IMR-90 (cell line): Measurements from ENCODE around the gene TMEM158. TPM values are rescaled to one million over a fixed set of nuclear protein-coding genes. Genes with fewer than 3 reads are reported as not detected.

Source experiments
- ATAC-seq: fragments of 200-7000 bp; cut with Tn5 transposase; 2 replicates; pipeline ENCODE4 v1.9.1; 2020; ENCODE audit warnings: low read depth, mild to moderate bottlenecking, moderate library complexity
- BruUV-seq: library from RNA; stranded (reverse); fragments of 400-500 nt; replicated peaks from 2 replicates; lab custom pipeline; 2021; lab: Mats Ljungman, UMichigan
- CTCF ChIA-PET: fragments of 300-600 bp; formaldehyde crosslinking; extraction: SDS; loops from one replicate; lab custom pipeline; 2021; ENCODE audit warnings: antibody characterized with exemption; lab: Yijun Ruan, JAX
- POLR2A ChIA-PET: fragments of 300-600 bp; sonication (Branson Sonifier 250); formaldehyde crosslinking; loops from one replicate; lab custom pipeline; 2022; ENCODE audit warnings: antibody characterized with exemption; ENCODE audit not compliant: unreplicated experiment; lab: Charles Lee
- DNase-seq: peaks from one replicate; pipeline ENCODE4 v3.0.0; 2013
- H2AFZ ChIP-seq: replicated peaks from 2 replicates; pipeline ENCODE3; 2013; ENCODE audit warnings: low read length, mild to moderate bottlenecking; ENCODE audit not compliant: poor library complexity
- H2AK5ac ChIP-seq: 2 replicates; pipeline ENCODE4 v1.6.1; 2013; ENCODE audit warnings: low read depth, low read length, inconsistent platforms
- H2AK9ac ChIP-seq: replicated peaks from 2 replicates; pipeline ENCODE3; 2013; ENCODE audit warnings: mild to moderate bottlenecking, low read depth, low read length, moderate library complexity; ENCODE audit not compliant: poor library complexity
- H2BK120ac ChIP-seq: 2 replicates; pipeline ENCODE4 v1.6.1; 2013; ENCODE audit warnings: low read depth, low read length, inconsistent platforms
- H2BK15ac ChIP-seq: 3 replicates; pipeline ENCODE4 v1.6.1; 2013; ENCODE audit warnings: low read depth, low read length, inconsistent platforms
- H2BK20ac ChIP-seq: 2 replicates; pipeline ENCODE4 v1.6.1; 2013; ENCODE audit warnings: low read depth, mild to moderate bottlenecking, inconsistent platforms, low read length, moderate library complexity
- H2BK5ac ChIP-seq: 2 replicates; pipeline ENCODE4 v1.6.1; 2013; ENCODE audit warnings: mild to moderate bottlenecking, low read depth, low read length, inconsistent platforms; ENCODE audit not compliant: poor library complexity, severe bottlenecking
- H3K14ac ChIP-seq: replicated peaks from 2 replicates; pipeline ENCODE4 v1.6.1; 2013; ENCODE audit warnings: low read depth, low read length, inconsistent platforms
- H3K18ac ChIP-seq: 2 replicates; pipeline ENCODE4 v1.6.1; 2013; ENCODE audit warnings: low read depth, low read length, control low read depth
- H3K23ac ChIP-seq: 2 replicates; pipeline ENCODE4 v1.6.1; 2013; ENCODE audit warnings: low read depth, low read length, inconsistent platforms
- H3K27ac ChIP-seq: 2 replicates; pipeline ENCODE4 v1.5.1; 2013; ENCODE audit warnings: mild to moderate bottlenecking, control low read depth, low read length; ENCODE audit not compliant: insufficient read depth
- H3K27me3 ChIP-seq: 2 replicates; pipeline ENCODE4 v1.6.1; 2013; ENCODE audit warnings: low read length; ENCODE audit not compliant: control insufficient read depth, insufficient read depth
- H3K36me3 ChIP-seq: 2 replicates; pipeline ENCODE4 v1.6.1; 2013; ENCODE audit warnings: low read length, mixed read lengths; ENCODE audit not compliant: control insufficient read depth, insufficient read depth
- H3K4ac ChIP-seq: 2 replicates; pipeline ENCODE4 v1.6.1; 2013; ENCODE audit warnings: low read depth, low read length, inconsistent platforms
- H3K4me1 ChIP-seq: 2 replicates; pipeline ENCODE4 v1.6.1; 2013; ENCODE audit warnings: low read length, mixed read lengths; ENCODE audit not compliant: control insufficient read depth, insufficient read depth
- H3K4me2 ChIP-seq: 2 replicates; pipeline ENCODE4 v1.6.1; 2013; ENCODE audit warnings: low read depth, mild to moderate bottlenecking, control low read depth, low read length, moderate library complexity
- H3K4me3 ChIP-seq: 2 replicates; pipeline ENCODE4 v1.5.1; 2013; ENCODE audit warnings: low read depth, mild to moderate bottlenecking, control low read depth, low read length, moderate library complexity; ENCODE audit not compliant: insufficient read depth
- H3K56ac ChIP-seq: 2 replicates; pipeline ENCODE4 v1.6.1; 2013; ENCODE audit warnings: low read length, inconsistent platforms; ENCODE audit not compliant: insufficient read depth; ENCODE audit errors: extremely low read depth
- H3K79me1 ChIP-seq, 2 experiments: 2 replicates each; pipeline ENCODE4 v1.6.1; 2013; ENCODE audit warnings: low read length in 2 of 2, inconsistent platforms in 1 of 2, low read depth in 1 of 2
- H3K9ac ChIP-seq: 2 replicates; pipeline ENCODE4 v1.6.1; 2013; ENCODE audit warnings: low read depth, low read length, control low read depth
- H3K9me1 ChIP-seq: 2 replicates; pipeline ENCODE4 v1.6.1; 2013; ENCODE audit warnings: low read length, inconsistent platforms; ENCODE audit not compliant: insufficient read depth
- H3K9me3 ChIP-seq: 2 replicates; pipeline ENCODE4 v1.6.1; 2013; ENCODE audit warnings: low read length; ENCODE audit not compliant: control insufficient read depth, insufficient read depth
- H4K20me1 ChIP-seq: 2 replicates; pipeline ENCODE4 v1.6.1; 2013; ENCODE audit warnings: low read length, inconsistent platforms; ENCODE audit not compliant: insufficient read depth
- H4K5ac ChIP-seq: 2 replicates; pipeline ENCODE4 v1.6.1; 2013; ENCODE audit warnings: mild to moderate bottlenecking, low read depth, low read length, control low read depth
- H4K8ac ChIP-seq, 2 experiments: 2 replicates each; pipeline ENCODE4 v1.6.1; 2013; ENCODE audit warnings: low read depth in 2 of 2, low read length in 2 of 2, control low read depth in 1 of 2, inconsistent platforms in 1 of 2
- H4K91ac ChIP-seq: 2 replicates; pipeline ENCODE4 v1.6.1; 2013; ENCODE audit warnings: low read depth, low read length, inconsistent platforms; ENCODE audit not compliant: insufficient read depth
- CEBPB ChIP-seq: IDR thresholded peaks from 2 replicates; pipeline ENCODE4 v1.6.1; 2012; ENCODE audit warnings: low read depth, low read length, improper control_type of control experiment
- CHD1 ChIP-seq: IDR thresholded peaks from 2 replicates; pipeline ENCODE4 v1.6.1; 2012; ENCODE audit warnings: low read depth, low read length, improper control_type of control experiment
- FOS ChIP-seq: fragments of 150-350 bp; IDR thresholded peaks from 2 replicates; pipeline ENCODE4 v1.6.1; 2016; ENCODE audit warnings: low read depth, low read length
- MAFK ChIP-seq: IDR thresholded peaks from 2 replicates; pipeline ENCODE4 v1.6.1; 2012; ENCODE audit warnings: low read depth, low read length, improper control_type of control experiment
- MAZ ChIP-seq: IDR thresholded peaks from 2 replicates; pipeline ENCODE4 v1.6.1; 2012; ENCODE audit warnings: low read depth, mild to moderate bottlenecking, low read length, improper control_type of control experiment, moderate library complexity, borderline replicate concordance
- RAD21 ChIP-seq: IDR thresholded peaks from 2 replicates; pipeline ENCODE4 v1.6.1; 2012; ENCODE audit warnings: low read length, improper control_type of control experiment
- dilution Hi-C: fragments of 300-500 bp; cut with HindIII; formaldehyde crosslinking; loops from one replicate; pipeline ENCODE4 v1.14.3; 2018; ENCODE audit warnings: low sequenced_read_pairs; ENCODE audit not compliant: unreplicated experiment
- in situ Hi-C: fragments of 300-500 bp; cut with MboI; formaldehyde crosslinking; loops from 3 replicates; pipeline ENCODE4 v1.14.3; 2019; ENCODE audit warnings: low sequenced_read_pairs, inconsistent platforms, mixed read lengths
- intact Hi-C: fragments of 100-400 bp; cut with micrococcal nuclease; formaldehyde crosslinking; loops from 2 replicates; pipeline ENCODE4 v1.10.0; 2022
- polyA plus RNA-seq, 3 experiments: library from polyadenylated mRNA; depleted of rRNA; stranded (reverse); fragments of >200 nt; gene quantifications; 2 replicates each; pipeline ENCODE4 v1.2.3, GENCODE V29; 2012; ENCODE audit warnings: low replicate concordance in 1 of 3
- total RNA-seq: library from RNA; depleted of rRNA; stranded (reverse); fragments of >200 nt; gene quantifications from 2 replicates; pipeline ENCODE4 v1.2.3, GENCODE V29; 2012
- TF ChIP-seq, protein P1 (sequence below): fragments of 150-350 bp; IDR thresholded peaks from 2 replicates; pipeline ENCODE4 v1.6.1; 2016; ENCODE audit warnings: low read depth, mild to moderate bottlenecking, low read length, moderate library complexity, borderline replicate concordance

TMEM158 gene
- total and polyA plus RNA-seq, 2 of the 4 experiments (the other 2 are of a cell fraction), result 1.6 to 16.4 TPM

GRCh38 chr3:45259133-45259532 lies 33.0 kb upstream of the TMEM158 start:
- Histone ChIP-seq H3K56ac (no peak overlapping the region), H3K9ac (no peak overlapping the region), H3K4ac (no peak overlapping the region), H3K4me2 (no peak overlapping the region), H3K9me1 (peaks cover 2% of the 10 kb centered on the region; the same call in 1 of the 2 replicates), H3K4me3 (no peak overlapping the region), H2AK9ac (no peak overlapping the region), H3K14ac (no peak overlapping the region), H4K91ac (no peak overlapping the region), H3K27me3 (peaks cover 3% of the 10 kb centered on the region; the same call in 1 of the 2 replicates), H2AFZ (peak overlapping the region; percentile 25), H2BK5ac (no peak overlapping the region), H3K18ac (no peak overlapping the region), H4K5ac (no peak overlapping the region), H3K36me3 (no peaks in the 10 kb centered on the region), H2BK120ac (no peak overlapping the region), H3K23ac (no peak overlapping the region), H3K4me1 (peaks cover 3% of the 10 kb centered on the region; the same call in 1 of the 2 replicates), H2AK5ac (no peak overlapping the region), H2BK15ac (no peak overlapping the region), H2BK20ac (no peak overlapping the region), H3K9me3 (no peaks in the 10 kb centered on the region), H3K79me1 (no peaks in the 10 kb centered on the region), H4K8ac (no peak overlapping the region), H4K20me1 (no peaks in the 10 kb centered on the region), H3K27ac (no peak overlapping the region)
- dilution Hi-C loops, result no loop called here
- ATAC-seq (no peak), DNase-seq (no peak)
- TF ChIP-seq MAZ (no peak), RAD21 (no peak), FOS (no peak), MAFK (no peak), CEBPB (no peak), CHD1 (no peak)
- TF ChIP-seq, protein P1, sequence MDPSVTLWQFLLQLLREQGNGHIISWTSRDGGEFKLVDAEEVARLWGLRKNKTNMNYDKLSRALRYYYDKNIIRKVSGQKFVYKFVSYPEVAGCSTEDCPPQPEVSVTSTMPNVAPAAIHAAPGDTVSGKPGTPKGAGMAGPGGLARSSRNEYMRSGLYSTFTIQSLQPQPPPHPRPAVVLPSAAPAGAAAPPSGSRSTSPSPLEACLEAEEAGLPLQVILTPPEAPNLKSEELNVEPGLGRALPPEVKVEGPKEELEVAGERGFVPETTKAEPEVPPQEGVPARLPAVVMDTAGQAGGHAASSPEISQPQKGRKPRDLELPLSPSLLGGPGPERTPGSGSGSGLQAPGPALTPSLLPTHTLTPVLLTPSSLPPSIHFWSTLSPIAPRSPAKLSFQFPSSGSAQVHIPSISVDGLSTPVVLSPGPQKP, result no peak
- in situ Hi-C loops, result no loop called here
- no TSS peak for BruUV-seq
- intact Hi-C loops, result no loop called here
- ChIA-PET POLR2A (interaction anchor here (0.9 kb wide), 1 partner anchor 35 kb away, joined by 5 read pairs; no protein-coding TSS in a partner anchor), CTCF (interaction anchor here (0.8 kb wide), 1 partner anchor 15 kb away, joined by 4 read pairs; no protein-coding TSS in a partner anchor)
